GM21526 (cell line): ENCODE data around the gene CNPY2.
"Not testable (repeated sequence)": the region's sequence is repeated elsewhere in the genome, so short reads cannot be mapped to it uniquely, and the experiment has no call there.

Experiments used
- ATAC-seq: cut with Tn5 transposase; IDR thresholded peaks from one replicate; pipeline ENCODE4 v1.9.1; 2021; ENCODE audit warnings: moderate library complexity; ENCODE audit not compliant: unreplicated experiment, low FRiP score

CNPY2 gene

GRCh38 chr12:56334490-56334793 is 18.7 kb upstream of the CNPY2 start:
- no peak for ATAC-seq

GRCh38 chr12:56333679-56334489 is 18.1 kb upstream of the CNPY2 start, which contains the start of gene PAN2:
Gene PAN2 (minus strand): TSS chr12:56334000. CDS start chr12:56333094, 906 bp downstream.
- ATAC-seq, result peak; percentile 82

GRCh38 chr12:56333197-56333678 is 17.4 kb upstream of the CNPY2 start:
- no peak for ATAC-seq

GRCh38 chr12:56332512-56333196 is 16.9 kb upstream of the CNPY2 start:
- no peak for ATAC-seq

GRCh38 chr12:56330936-56331490 is 15.2 kb upstream of the CNPY2 start:
- no peak for ATAC-seq

- no peak for ATAC-seq
These were observed 10.7 kb upstream of the CNPY2 start for GRCh38 chr12:56326533-56326932.

GRCh38 chr12:56326126-56326525 is 10.3 kb upstream of the CNPY2 start:
- ATAC-seq, result no peak

GRCh38 chr12:56324206-56324605 is 8.4 kb upstream of the CNPY2 start:
- no peak for ATAC-seq

GRCh38 chr12:56321610-56322009 is 5.8 kb upstream of the CNPY2 start:
- ATAC-seq, result not testable (repeated sequence)

- no peak for ATAC-seq
These were observed 5.2 kb upstream of the CNPY2 start for GRCh38 chr12:56321027-56321426.

- ATAC-seq, result no peak
These were observed 1.9 kb upstream of the CNPY2 start for GRCh38 chr12:56317675-56318074.

GRCh38 chr12:56315249-56315621 is 553 bp downstream of the CNPY2 start:
- no peak for ATAC-seq

GRCh38 chr12:56311003-56311402 is 4.8 kb downstream of the CNPY2 start:
- no peak for ATAC-seq

- ATAC-seq, result no peak
These were observed 7.1 kb downstream of the CNPY2 start for GRCh38 chr12:56308714-56309113.

GRCh38 chr12:56307221-56307965 is 8.4 kb downstream of the CNPY2 start:
- no peak for ATAC-seq

GRCh38 chr12:56304872-56305590 is 10.8 kb downstream of the CNPY2 start:
- no peak for ATAC-seq

- ATAC-seq, result no peak
These were observed 11.5 kb downstream of the CNPY2 start for GRCh38 chr12:56304276-56304675.

GRCh38 chr12:56300644-56301464 is 14.9 kb downstream of the CNPY2 start:
- no peak for ATAC-seq

- peak; percentile 87 for ATAC-seq
These were observed 15.7 kb downstream of the CNPY2 start, which contains the start of gene CS for GRCh38 chr12:56299853-56300643. Gene CS (minus strand): TSS chr12:56300330. CDS start chr12:56300201, 129 bp downstream.
